Activated CD4-positive, alpha-beta memory T cell treated with anti-CD3 and anti-CD28 coated beads, Interleukin-2, amount 10 ng/mL, durations not matched to agents 7 days and 5 days (primary cell): Measurements from ENCODE around the gene MAPRE2. TPM values are rescaled to one million over a fixed set of nuclear protein-coding genes. Genes with fewer than 3 reads are reported as not detected.

Experiments used
- CTCF ChIA-PET: fragments of 350-600 bp; sonication (Branson Sonifier 250); formaldehyde crosslinking; loops from one replicate; lab custom pipeline; 2021; ENCODE audit warnings: antibody characterized with exemption, inconsistent platforms; lab: Charles Lee
- POLR2A ChIA-PET: fragments of 350-600 bp; sonication (Branson Sonifier 250); formaldehyde crosslinking; loops from one replicate; lab custom pipeline; 2021; ENCODE audit warnings: antibody characterized with exemption; lab: Charles Lee
- DNase-seq: peaks from one replicate; pipeline ENCODE4 v3.0.0-alpha.2; 2020
- H3K27ac Mint-ChIP-seq: one replicate; pipeline ENCODE4 v1.8.0; 2021; ENCODE audit warnings: mild to moderate bottlenecking, mixed read lengths
- H3K27me3 Mint-ChIP-seq: one replicate; pipeline ENCODE4 v1.8.0; 2021; ENCODE audit warnings: mixed read lengths
- H3K36me3 Mint-ChIP-seq: one replicate; pipeline ENCODE4 v1.8.0; 2021; ENCODE audit warnings: low read depth, mixed read lengths
- H3K4me1 Mint-ChIP-seq: one replicate; pipeline ENCODE4 v1.8.0; 2021; ENCODE audit warnings: mixed read lengths
- H3K4me3 Mint-ChIP-seq: one replicate; pipeline ENCODE4 v1.8.0; 2021; ENCODE audit warnings: mild to moderate bottlenecking, mixed read lengths
- H3K9me3 Mint-ChIP-seq: one replicate; pipeline ENCODE4 v1.8.0; 2021; ENCODE audit warnings: mixed read lengths
- total RNA-seq, 2 experiments: library from RNA; stranded (reverse); gene quantifications; one replicate each; pipeline ENCODE4 v1.2.3, GENCODE V29; 2021

The MAPRE2 gene
- total RNA-seq, 2 experiments from 2014 or later: 39.2 to 45.2 TPM

DNA sequence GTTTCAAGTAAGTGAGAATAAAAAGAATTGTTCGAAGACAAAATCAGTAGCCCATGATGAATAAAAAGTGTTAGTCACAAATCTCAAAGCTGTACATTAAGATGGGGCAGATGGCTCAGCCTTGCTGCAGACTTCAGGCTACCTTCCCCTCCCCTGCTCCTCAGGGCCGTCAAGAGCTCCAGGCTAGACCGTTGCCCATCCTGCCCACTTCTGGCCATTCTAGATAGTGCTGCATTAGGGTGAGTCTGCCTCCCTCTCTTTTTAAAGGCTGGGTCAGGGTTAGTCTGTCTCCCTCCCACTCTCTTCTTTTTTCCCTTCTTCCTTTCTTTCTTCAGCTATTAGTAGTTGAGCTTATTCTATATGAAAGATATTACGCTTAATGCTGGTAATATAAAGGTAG, 86.0 kb downstream of the MAPRE2 start:
- Mint-ChIP-seq H3K36me3 (peaks cover 23% of the 10 kb centered on the region), H3K4me3 (no peak overlapping the region), H3K27ac (no peak overlapping the region), H3K9me3 (peaks cover 8% of the 10 kb centered on the region), H3K4me1 (no peaks in the 10 kb centered on the region), H3K27me3 (no peaks in the 10 kb centered on the region)
- ChIA-PET CTCF (no interaction called here), POLR2A (interaction anchor here (0.6 to 1.2 kb wide), 4 partner anchors 29 to 1699 kb away, joined by 3 to 4 read pairs (median 3); no protein-coding TSS in a partner anchor)
- DNase-seq: no peak

- H3K4me1 Mint-ChIP-seq: no peaks in the 10 kb centered on the region
- CTCF ChIA-PET: no interaction called here
- H3K27ac Mint-ChIP-seq: no peak overlapping the region
These were observed 87.5 kb downstream of the MAPRE2 start for GRCh38 chr18:35128675-35129074.

DNA sequence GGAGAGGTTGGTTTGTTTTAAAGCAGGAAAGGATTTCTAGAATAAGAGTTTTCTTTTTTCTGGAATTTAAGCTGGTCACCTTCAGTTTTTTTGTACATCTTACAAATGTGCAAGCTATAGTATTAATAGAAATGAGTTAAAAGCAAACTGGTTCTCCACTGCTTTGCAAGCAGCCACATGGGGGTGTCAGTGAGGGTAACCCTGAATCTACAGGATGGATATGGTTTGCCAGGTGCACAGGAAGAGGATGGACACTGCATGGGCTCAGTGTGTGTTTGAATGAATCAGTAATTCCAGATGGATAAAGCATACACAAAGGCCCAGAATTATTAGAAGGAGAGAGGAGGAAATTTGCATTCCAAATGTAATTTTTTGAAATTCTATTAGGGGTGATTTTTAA, 89.0 kb downstream of the MAPRE2 start:
- H3K4me1 Mint-ChIP-seq: no peaks in the 10 kb centered on the region
- H3K9me3 Mint-ChIP-seq: no peaks in the 10 kb centered on the region
- ChIA-PET CTCF (no interaction called here), POLR2A (no interaction called here)
- no peak overlapping the region for H3K27ac Mint-ChIP-seq
- H3K36me3 Mint-ChIP-seq: peaks cover 15% of the 10 kb centered on the region
- DNase-seq: no peak
- no peak overlapping the region for H3K4me3 Mint-ChIP-seq
- H3K27me3 Mint-ChIP-seq: no peaks in the 10 kb centered on the region

More at GRCh38 chr18:35128675-35129074, 87.5 kb downstream of the MAPRE2 start:
- POLR2A ChIA-PET: no interaction called here
- H3K36me3 Mint-ChIP-seq: peaks cover 18% of the 10 kb centered on the region
- no peak overlapping the region for H3K4me3 Mint-ChIP-seq
- no peak for DNase-seq
- peaks cover 6% of the 10 kb centered on the region for H3K9me3 Mint-ChIP-seq
- no peaks in the 10 kb centered on the region for H3K27me3 Mint-ChIP-seq

DNA sequence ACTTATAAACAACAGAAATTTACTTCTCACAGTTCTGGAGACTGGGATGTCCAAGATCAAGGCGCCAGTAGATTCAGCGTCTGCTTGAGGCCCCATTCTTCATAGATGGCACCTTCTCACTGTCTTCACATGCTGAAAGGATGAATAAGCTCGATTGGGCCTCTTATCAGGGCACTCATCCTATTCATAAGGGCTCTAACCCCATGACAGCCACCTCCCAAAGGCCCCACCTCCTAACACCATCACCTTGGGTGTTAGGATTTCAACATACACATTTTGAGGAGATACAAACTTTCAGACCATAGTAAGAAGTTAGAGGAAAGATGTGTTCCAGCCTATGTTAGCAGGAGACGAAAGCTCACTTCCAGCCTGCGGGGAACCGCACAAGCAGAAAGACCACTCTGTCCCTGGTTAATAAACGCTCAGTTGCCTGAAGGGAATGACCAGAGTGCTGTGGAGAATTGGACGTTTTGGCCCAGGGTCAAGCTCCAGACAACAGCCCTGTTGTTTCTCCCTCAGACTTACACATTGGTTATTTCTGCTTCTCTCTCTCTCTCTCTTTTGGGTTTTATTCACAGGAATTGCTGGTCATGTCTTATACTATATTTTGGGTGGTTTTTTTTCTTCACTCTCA, 90.3 kb downstream of the MAPRE2 start:
- DNase-seq: no peak
- ChIA-PET POLR2A (no interaction called here), CTCF (no interaction called here)
- Mint-ChIP-seq H3K4me3 (no peak overlapping the region), H3K9me3 (no peaks in the 10 kb centered on the region), H3K27me3 (no peaks in the 10 kb centered on the region), H3K27ac (no peak overlapping the region), H3K36me3 (peaks cover 19% of the 10 kb centered on the region), H3K4me1 (no peaks in the 10 kb centered on the region)

GRCh38 chr18:35132021-35132902, 91.0 kb downstream of the MAPRE2 start:
- ChIA-PET CTCF (no interaction called here), POLR2A (no interaction called here)
- Mint-ChIP-seq H3K27ac (no peak overlapping the region), H3K27me3 (no peaks in the 10 kb centered on the region), H3K9me3 (no peaks in the 10 kb centered on the region), H3K36me3 (peaks cover 19% of the 10 kb centered on the region), H3K4me3 (no peak overlapping the region), H3K4me1 (no peaks in the 10 kb centered on the region)
- DNase-seq: no peak

- POLR2A ChIA-PET: no interaction called here
- DNase-seq: no peak
- Mint-ChIP-seq H3K27ac (no peak overlapping the region), H3K4me3 (no peak overlapping the region), H3K27me3 (no peaks in the 10 kb centered on the region), H3K4me1 (no peaks in the 10 kb centered on the region), H3K36me3 (peaks cover 15% of the 10 kb centered on the region), H3K9me3 (no peaks in the 10 kb centered on the region)
- CTCF ChIA-PET: no interaction called here
These were observed 93.0 kb downstream of the MAPRE2 start for GRCh38 chr18:35134190-35134730.

GRCh38 chr18:35134791-35135531, 93.7 kb downstream of the MAPRE2 start:
- H3K27ac Mint-ChIP-seq: no peak overlapping the region
- no peak for DNase-seq
- H3K4me3 Mint-ChIP-seq: no peak overlapping the region
- ChIA-PET POLR2A (no interaction called here), CTCF (no interaction called here)
- peaks cover 12% of the 10 kb centered on the region for H3K36me3 Mint-ChIP-seq
- H3K27me3 Mint-ChIP-seq: no peaks in the 10 kb centered on the region
- no peaks in the 10 kb centered on the region for H3K4me1 Mint-ChIP-seq
- no peaks in the 10 kb centered on the region for H3K9me3 Mint-ChIP-seq

GRCh38 chr18:35136248-35136647, 95.0 kb downstream of the MAPRE2 start:
- ChIA-PET POLR2A (interaction anchor here (0.9 kb wide), 1 partner anchor 9 kb away, joined by 3 read pairs; no protein-coding TSS in a partner anchor), CTCF (interaction anchor here (1.0 kb wide), 1 partner anchor 193 kb away, joined by 3 read pairs; no protein-coding TSS in a partner anchor)
- peaks cover 18% of the 10 kb centered on the region for H3K36me3 Mint-ChIP-seq
- no peaks in the 10 kb centered on the region for H3K4me1 Mint-ChIP-seq
- no peak overlapping the region for H3K4me3 Mint-ChIP-seq
- no peak for DNase-seq
- no peaks in the 10 kb centered on the region for H3K9me3 Mint-ChIP-seq
- H3K27me3 Mint-ChIP-seq: no peaks in the 10 kb centered on the region
- H3K27ac Mint-ChIP-seq: no peak overlapping the region

DNA sequence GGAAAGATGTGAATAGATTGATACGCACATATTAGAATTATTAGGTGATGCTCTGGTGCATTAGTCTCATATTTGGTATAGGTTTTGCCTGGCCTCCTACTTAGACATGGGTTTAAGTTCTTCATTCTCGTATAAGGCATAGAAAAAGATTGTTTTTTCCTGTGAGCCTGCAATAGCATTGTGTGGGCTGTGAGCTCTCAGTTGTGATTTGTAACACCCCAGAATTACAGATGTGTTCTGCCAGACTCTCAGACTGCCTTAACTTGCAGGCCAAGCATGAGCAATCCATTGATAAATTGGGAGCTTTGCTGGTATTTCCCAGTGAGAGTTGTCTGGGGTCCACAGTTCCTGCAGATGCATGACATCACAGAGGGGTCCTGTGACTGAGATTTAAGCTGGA, 95.7 kb downstream of the MAPRE2 start:
- CTCF ChIA-PET: interaction anchor here (1.0 kb wide), 1 partner anchor 193 kb away, joined by 3 read pairs; no protein-coding TSS in a partner anchor
- Mint-ChIP-seq H3K4me1 (no peaks in the 10 kb centered on the region), H3K27me3 (no peaks in the 10 kb centered on the region), H3K36me3 (peaks cover 18% of the 10 kb centered on the region), H3K27ac (no peak overlapping the region), H3K4me3 (no peak overlapping the region), H3K9me3 (no peaks in the 10 kb centered on the region)
- POLR2A ChIA-PET: interaction anchor here (0.9 kb wide), 1 partner anchor 8 kb away, joined by 3 read pairs; no protein-coding TSS in a partner anchor
- no peak for DNase-seq

DNA sequence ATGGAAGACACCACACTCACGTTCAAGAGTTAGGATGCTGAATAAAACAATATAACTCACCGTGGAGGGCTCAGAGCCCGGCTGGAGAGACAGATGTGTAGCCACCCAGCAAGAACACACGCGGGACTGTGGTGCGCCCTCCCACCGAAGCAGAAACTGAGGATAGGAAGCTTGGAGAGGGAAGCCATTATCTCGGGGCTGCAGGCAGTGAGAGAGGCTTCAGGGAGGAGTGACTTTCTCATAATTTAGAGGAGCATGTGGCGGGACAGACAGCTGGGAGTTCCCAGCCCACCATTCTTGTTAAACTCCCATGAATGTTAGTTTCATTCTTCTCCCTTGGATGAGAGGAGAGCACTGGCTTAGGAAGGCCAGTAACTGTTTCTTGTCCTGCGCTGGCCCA, 96.4 kb downstream of the MAPRE2 start:
- Mint-ChIP-seq H3K4me1 (no peaks in the 10 kb centered on the region), H3K36me3 (peaks cover 18% of the 10 kb centered on the region), H3K27me3 (no peaks in the 10 kb centered on the region), H3K4me3 (no peak overlapping the region), H3K27ac (no peak overlapping the region), H3K9me3 (no peaks in the 10 kb centered on the region)
- ChIA-PET POLR2A (no interaction called here), CTCF (no interaction called here)
- DNase-seq: no peak

- H3K9me3 Mint-ChIP-seq: no peaks in the 10 kb centered on the region
- CTCF ChIA-PET: no interaction called here
- no peak overlapping the region for H3K27ac Mint-ChIP-seq
- H3K36me3 Mint-ChIP-seq: peaks cover 18% of the 10 kb centered on the region
- DNase-seq: no peak
- no peaks in the 10 kb centered on the region for H3K27me3 Mint-ChIP-seq
- no peak overlapping the region for H3K4me3 Mint-ChIP-seq
- no peaks in the 10 kb centered on the region for H3K4me1 Mint-ChIP-seq
- POLR2A ChIA-PET: no interaction called here
These were observed 97.6 kb downstream of the MAPRE2 start for GRCh38 chr18:35138773-35139172.

- Mint-ChIP-seq H3K27me3 (no peaks in the 10 kb centered on the region), H3K9me3 (no peaks in the 10 kb centered on the region), H3K36me3 (peaks cover 18% of the 10 kb centered on the region), H3K4me3 (no peak overlapping the region), H3K4me1 (no peaks in the 10 kb centered on the region), H3K27ac (no peak overlapping the region)
- CTCF ChIA-PET: no interaction called here
- DNase-seq: no peak
- POLR2A ChIA-PET: no interaction called here
These were observed 98.3 kb downstream of the MAPRE2 start for GRCh38 chr18:35139517-35139916.

DNA sequence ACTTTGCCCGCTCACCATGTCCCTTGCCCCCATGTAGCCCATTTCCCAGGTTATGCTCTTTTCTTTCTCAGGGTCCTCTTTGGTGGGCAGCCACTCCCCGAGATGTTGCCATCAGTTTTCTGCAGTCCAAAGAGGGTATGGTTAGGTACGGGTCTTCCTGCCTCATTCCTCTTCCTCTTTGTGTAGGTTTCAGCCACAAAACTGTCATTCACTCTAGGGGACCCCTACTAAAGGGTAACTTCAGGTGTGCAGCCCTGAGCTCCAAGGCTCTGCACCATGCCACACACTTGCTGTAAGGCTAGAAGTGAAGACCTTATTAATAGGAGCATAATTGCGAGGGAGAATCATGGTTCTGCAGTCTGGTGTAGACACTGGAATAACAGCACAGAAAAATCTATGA, 99.9 kb downstream of the MAPRE2 start:
- POLR2A ChIA-PET: no interaction called here
- no peak for DNase-seq
- H3K9me3 Mint-ChIP-seq: no peaks in the 10 kb centered on the region
- no peaks in the 10 kb centered on the region for H3K4me1 Mint-ChIP-seq
- no peak overlapping the region for H3K4me3 Mint-ChIP-seq
- H3K27ac Mint-ChIP-seq: no peak overlapping the region
- CTCF ChIA-PET: no interaction called here
- H3K36me3 Mint-ChIP-seq: peaks cover 14% of the 10 kb centered on the region
- H3K27me3 Mint-ChIP-seq: no peaks in the 10 kb centered on the region
